Fibroblast of lung (primary cell): ENCODE data around the gene KLHL29. TPM values are rescaled to one million over a fixed set of nuclear protein-coding genes. Genes with fewer than 3 reads are reported as not detected.

ENCODE experiments used
- DNase-seq, 2 donors: peaks; one replicate each; pipeline versions ENCODE4 v3.0.0 to v3.0.0-alpha.2; 2010; ENCODE audit warnings: low read depth in 2 of 2
- H2AFZ ChIP-seq: 2 replicates; pipeline ENCODE4 v1.5.1; 2012; ENCODE audit warnings: low read length, control low read depth, inconsistent platforms
- H3K27ac ChIP-seq: 2 replicates; pipeline ENCODE4 v1.5.1; 2011; ENCODE audit warnings: low read length, control low read depth; ENCODE audit not compliant: insufficient read depth
- H3K27me3 ChIP-seq: 2 replicates; pipeline ENCODE4 v1.5.1; 2011; ENCODE audit warnings: mild to moderate bottlenecking, low read length; ENCODE audit not compliant: control insufficient read depth, insufficient read depth
- H3K36me3 ChIP-seq: 2 replicates; pipeline ENCODE4 v1.5.1; 2011; ENCODE audit warnings: low read length; ENCODE audit not compliant: control insufficient read depth, insufficient read depth
- H3K4me1 ChIP-seq: 2 replicates; pipeline ENCODE4 v1.5.1; 2011; ENCODE audit warnings: low read length; ENCODE audit not compliant: control insufficient read depth, insufficient read depth; ENCODE audit errors: extremely low read depth
- H3K4me2 ChIP-seq: 2 replicates; pipeline ENCODE4 v1.5.1; 2011; ENCODE audit warnings: low read length, control low read depth; ENCODE audit not compliant: insufficient read depth; ENCODE audit errors: extremely low read depth
- H3K4me3 ChIP-seq, 4 experiments: fragments of 200-600 bp in 1 of 4; sonication (generic) in 1 of 4; replicated peaks in 1 of 4; 2 replicates each; pipeline ENCODE4 v1.5.1; 2011 to 2016; ENCODE audit warnings: low read length in 4 of 4, low read depth in 3 of 4, mild to moderate bottlenecking in 3 of 4, control low read depth in 2 of 4, inconsistent platforms in 1 of 4, mixed read lengths in 1 of 4; ENCODE audit not compliant: insufficient read depth in 1 of 4; ENCODE audit errors: control extremely low read depth in 1 of 4
- H3K79me2 ChIP-seq: 2 replicates; pipeline ENCODE4 v1.5.1; 2012; ENCODE audit warnings: mild to moderate bottlenecking, low read length, inconsistent platforms; ENCODE audit not compliant: control insufficient read depth, insufficient read depth
- H3K9ac ChIP-seq: 2 replicates; pipeline ENCODE4 v1.5.1; 2011; ENCODE audit warnings: mild to moderate bottlenecking, low read length, control low read depth; ENCODE audit not compliant: insufficient read depth
- H3K9me3 ChIP-seq: 2 replicates; pipeline ENCODE4 v1.5.1; 2012; ENCODE audit warnings: low read depth, low read length; ENCODE audit not compliant: control insufficient read depth, insufficient read depth
- H4K20me1 ChIP-seq: 2 replicates; pipeline ENCODE4 v1.5.1; 2011; ENCODE audit warnings: low read length; ENCODE audit not compliant: control insufficient read depth, insufficient read depth; ENCODE audit errors: extremely low read depth
- EZH2 ChIP-seq: IDR thresholded peaks from 2 replicates; pipeline ENCODE4 v1.5.1; 2012; ENCODE audit warnings: low read length, control low read depth, mild to moderate bottlenecking; ENCODE audit errors: missing control alignments
- polyA plus RNA-seq, 2 donors: library from polyadenylated mRNA; depleted of rRNA in 1 of 2; stranded (reverse) in 1 of 2; unstranded in 1 of 2; fragments of >200 nt; gene quantifications; 2 replicates each; pipeline ENCODE4 v1.2.1, GENCODE V29; 2011 to 2012; ENCODE audit warnings: missing spikeins in 1 of 2
- total RNA-seq: library from RNA; depleted of rRNA; stranded (reverse); fragments of >200 nt; gene quantifications from 2 replicates; pipeline ENCODE4 v1.2.1, GENCODE V29; 2014
- TF ChIP-seq, protein P1 (sequence below), 2 donors: IDR thresholded peaks in 1 of 2; conservative IDR thresholded peaks in 1 of 2; 1 replicate in 1 of 2; 2 replicates in 1 of 2; pipeline ENCODE4 v1.5.1; 2011 to 2012; ENCODE audit warnings: low read length in 2 of 2, control low read depth in 1 of 2, inconsistent platforms in 1 of 2, low read depth in 1 of 2, mild to moderate bottlenecking in 1 of 2

KLHL29 gene
- total and polyA plus RNA-seq, 2 donors (not counting 1 experiment from before 2014, with no cell fraction given): 7.1 to 7.9 TPM

DNA sequence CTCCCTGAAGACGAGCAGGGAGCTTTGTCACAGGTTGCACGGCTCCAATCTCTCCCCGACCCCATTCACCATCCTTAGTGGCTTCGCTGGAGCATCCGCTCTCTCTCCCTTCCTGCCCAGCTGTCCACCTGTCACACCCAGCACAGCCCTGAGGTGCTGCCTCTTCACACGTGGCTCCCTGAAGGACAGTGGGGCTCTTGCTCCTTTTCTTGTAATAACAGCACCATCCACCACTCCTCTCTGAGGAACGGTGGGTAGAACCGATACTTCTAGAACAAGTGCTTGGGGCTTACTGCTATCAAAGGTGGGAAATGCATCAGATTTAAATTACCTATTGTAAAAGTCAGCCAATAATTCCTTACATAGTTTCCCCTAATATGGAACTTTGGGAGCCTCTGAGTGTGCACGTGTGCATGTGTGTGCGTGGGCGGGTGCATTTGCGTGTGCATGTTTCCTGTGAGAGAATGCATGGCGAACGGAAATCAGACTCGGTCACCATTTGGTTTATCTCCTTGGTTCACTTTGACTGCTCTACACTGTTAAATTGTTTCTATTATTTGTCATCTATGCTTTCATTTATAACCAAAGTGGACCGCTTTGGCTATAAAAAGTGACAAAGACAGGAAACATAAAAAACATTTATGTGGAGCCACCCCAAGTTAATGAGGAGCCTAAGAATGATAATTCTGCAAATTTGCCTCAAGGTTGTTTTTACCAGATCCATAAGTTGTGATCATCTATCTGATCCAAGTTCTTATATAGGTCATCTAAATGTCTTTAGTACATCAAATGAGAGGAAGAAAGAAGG, 39.1 kb downstream of the KLHL29 start:
- H4K20me1 ChIP-seq: no peaks in the 10 kb centered on the region
- TF ChIP-seq EZH2: no peak
- TF ChIP-seq, protein P1, sequence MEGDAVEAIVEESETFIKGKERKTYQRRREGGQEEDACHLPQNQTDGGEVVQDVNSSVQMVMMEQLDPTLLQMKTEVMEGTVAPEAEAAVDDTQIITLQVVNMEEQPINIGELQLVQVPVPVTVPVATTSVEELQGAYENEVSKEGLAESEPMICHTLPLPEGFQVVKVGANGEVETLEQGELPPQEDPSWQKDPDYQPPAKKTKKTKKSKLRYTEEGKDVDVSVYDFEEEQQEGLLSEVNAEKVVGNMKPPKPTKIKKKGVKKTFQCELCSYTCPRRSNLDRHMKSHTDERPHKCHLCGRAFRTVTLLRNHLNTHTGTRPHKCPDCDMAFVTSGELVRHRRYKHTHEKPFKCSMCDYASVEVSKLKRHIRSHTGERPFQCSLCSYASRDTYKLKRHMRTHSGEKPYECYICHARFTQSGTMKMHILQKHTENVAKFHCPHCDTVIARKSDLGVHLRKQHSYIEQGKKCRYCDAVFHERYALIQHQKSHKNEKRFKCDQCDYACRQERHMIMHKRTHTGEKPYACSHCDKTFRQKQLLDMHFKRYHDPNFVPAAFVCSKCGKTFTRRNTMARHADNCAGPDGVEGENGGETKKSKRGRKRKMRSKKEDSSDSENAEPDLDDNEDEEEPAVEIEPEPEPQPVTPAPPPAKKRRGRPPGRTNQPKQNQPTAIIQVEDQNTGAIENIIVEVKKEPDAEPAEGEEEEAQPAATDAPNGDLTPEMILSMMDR (conservative IDR thresholded peaks at IDR 0.05 in 1 of 2, IDR thresholded peaks at IDR 0.05 in 1 of 2; ENCODE audit: low read depth in 1 of 2, low read length in 2 of 2): no peak
- H3K4me2 ChIP-seq: no peak overlapping the region
- no peaks in the 10 kb centered on the region for H3K36me3 ChIP-seq
- no peak for DNase-seq
- no peak overlapping the region for H3K27ac ChIP-seq
- H3K4me3 ChIP-seq: no peak overlapping the region
- H2AFZ ChIP-seq: no peak overlapping the region
- no peaks in the 10 kb centered on the region for H3K27me3 ChIP-seq
- H3K9me3 ChIP-seq: no peaks in the 10 kb centered on the region
- no peaks in the 10 kb centered on the region for H3K79me2 ChIP-seq
- H3K4me1 ChIP-seq: peaks cover 22% of the 10 kb centered on the region
- no peak overlapping the region for H3K9ac ChIP-seq

DNA sequence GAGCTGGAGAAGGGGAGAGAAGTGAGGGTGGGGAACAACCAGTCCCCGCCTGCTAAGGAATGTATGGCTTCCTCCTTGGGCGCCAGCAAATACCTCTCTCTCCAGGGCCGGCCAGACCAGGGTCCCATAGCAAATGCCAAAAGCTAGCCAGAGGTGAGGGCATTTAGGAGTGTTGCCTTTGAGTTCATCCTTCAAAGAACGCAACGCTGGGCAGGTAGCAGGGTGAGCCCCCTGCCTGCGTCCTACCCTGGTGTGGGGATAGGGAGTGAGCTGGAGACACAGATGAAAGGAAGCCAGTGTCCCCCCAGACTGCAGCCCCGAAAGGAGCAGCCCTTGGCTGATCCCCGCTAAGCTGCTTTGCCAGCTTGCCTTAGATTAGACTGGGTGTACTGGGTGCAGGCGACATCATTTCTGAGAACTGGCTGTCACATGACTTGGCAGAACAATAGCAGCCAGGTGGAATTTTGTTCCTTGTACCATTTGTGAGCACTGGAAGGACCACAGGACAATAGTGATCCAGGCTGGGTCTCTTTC, 40.4 kb downstream of the KLHL29 start:
- no peaks in the 10 kb centered on the region for H3K9me3 ChIP-seq
- TF ChIP-seq EZH2: no peak
- TF ChIP-seq, protein P1 (conservative IDR thresholded peaks at IDR 0.05 in 1 of 2, IDR thresholded peaks at IDR 0.05 in 1 of 2; ENCODE audit: low read depth in 1 of 2, low read length in 2 of 2): no peak
- H3K4me1 ChIP-seq: peaks cover 14% of the 10 kb centered on the region
- no peak overlapping the region for H2AFZ ChIP-seq
- H3K36me3 ChIP-seq: no peaks in the 10 kb centered on the region
- H3K9ac ChIP-seq: no peak overlapping the region
- no peaks in the 10 kb centered on the region for H4K20me1 ChIP-seq
- H3K4me2 ChIP-seq: no peak overlapping the region
- peak overlapping the region; percentile 69 for H3K27ac ChIP-seq
- H3K4me3 ChIP-seq: no peak overlapping the region
- no peaks in the 10 kb centered on the region for H3K79me2 ChIP-seq
- H3K27me3 ChIP-seq: no peaks in the 10 kb centered on the region
- no peak for DNase-seq

DNA sequence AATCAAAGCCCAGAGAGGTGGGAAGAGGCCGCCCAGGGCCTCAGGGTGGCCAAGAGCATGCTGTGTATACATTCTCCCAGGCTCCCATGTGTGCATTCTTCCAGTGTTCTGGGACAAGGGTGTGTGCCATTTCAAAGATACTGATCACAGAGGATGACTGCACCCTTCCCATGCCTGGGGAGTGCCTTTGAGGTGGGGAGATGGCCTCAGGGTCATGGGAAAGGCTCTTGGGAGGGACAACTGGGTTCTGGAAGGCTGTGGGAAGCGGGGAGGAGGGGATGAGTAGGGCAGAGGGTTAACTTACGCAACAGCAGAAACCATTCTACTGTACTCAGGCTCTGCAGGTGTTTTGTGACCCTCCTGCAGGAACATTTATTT, 40.9 kb downstream of the KLHL29 start:
- H3K9me3 ChIP-seq: no peaks in the 10 kb centered on the region
- H3K27me3 ChIP-seq: no peaks in the 10 kb centered on the region
- no peaks in the 10 kb centered on the region for H3K79me2 ChIP-seq
- peak; percentile 46 to 75 for DNase-seq
- H3K36me3 ChIP-seq: no peaks in the 10 kb centered on the region
- no peak overlapping the region for H2AFZ ChIP-seq
- H3K4me2 ChIP-seq: no peak overlapping the region
- TF ChIP-seq EZH2: no peak
- TF ChIP-seq, protein P1 (conservative IDR thresholded peaks at IDR 0.05 in 1 of 2, IDR thresholded peaks at IDR 0.05 in 1 of 2; ENCODE audit: low read depth in 1 of 2, low read length in 2 of 2): no peak
- peaks cover 16% of the 10 kb centered on the region for H3K4me1 ChIP-seq
- no peaks in the 10 kb centered on the region for H4K20me1 ChIP-seq
- no peak overlapping the region for H3K9ac ChIP-seq
- H3K27ac ChIP-seq: peak overlapping the region; percentile 69
- no peak overlapping the region for H3K4me3 ChIP-seq
